ENCODE data around the gene CAND2.

GRCh38 chr3:12870942-12871341 is 74.5 kb downstream of the CAND2 start:
- no peak for TF ChIP-seq SP1 (IDR thresholded peaks at IDR 0.05)
- TF ChIP-seq TARDBP (IDR thresholded peaks at IDR 0.05), result no peak
- TF ChIP-seq FOXM1 (IDR thresholded peaks at IDR 0.05; ENCODE audit: borderline replicate concordance), result no peak
- TF ChIP-seq ARNT (IDR thresholded peaks at IDR 0.05), result no peak
- no peak for TF ChIP-seq NFRKB (IDR thresholded peaks at IDR 0.05)
- TF ChIP-seq CTBP1 (IDR thresholded peaks at IDR 0.05; ENCODE audit: borderline replicate concordance), result no peak
- TF ChIP-seq FOXK2 (IDR thresholded peaks at IDR 0.05), result no peak
- TF ChIP-seq FOXA1 (IDR thresholded peaks at IDR 0.05), result no peak
- no peak for TF ChIP-seq PKNOX1 (IDR thresholded peaks at IDR 0.05)

Data from HEK293T (cell line).